Activated T-cell treated with anti-CD3 and anti-CD28 coated beads for 48 hours (primary cell): ENCODE data around the gene TMSB4X.
"Not testable (repeated sequence)": the region's sequence is repeated elsewhere in the genome, so short reads cannot be mapped to it uniquely, and the experiment has no call there.

Experiments used
- DNase-seq: peaks from one replicate; pipeline ENCODE4 v3.0.0-alpha.2; 2020; ENCODE audit warnings: low read depth

TMSB4X gene

DNA sequence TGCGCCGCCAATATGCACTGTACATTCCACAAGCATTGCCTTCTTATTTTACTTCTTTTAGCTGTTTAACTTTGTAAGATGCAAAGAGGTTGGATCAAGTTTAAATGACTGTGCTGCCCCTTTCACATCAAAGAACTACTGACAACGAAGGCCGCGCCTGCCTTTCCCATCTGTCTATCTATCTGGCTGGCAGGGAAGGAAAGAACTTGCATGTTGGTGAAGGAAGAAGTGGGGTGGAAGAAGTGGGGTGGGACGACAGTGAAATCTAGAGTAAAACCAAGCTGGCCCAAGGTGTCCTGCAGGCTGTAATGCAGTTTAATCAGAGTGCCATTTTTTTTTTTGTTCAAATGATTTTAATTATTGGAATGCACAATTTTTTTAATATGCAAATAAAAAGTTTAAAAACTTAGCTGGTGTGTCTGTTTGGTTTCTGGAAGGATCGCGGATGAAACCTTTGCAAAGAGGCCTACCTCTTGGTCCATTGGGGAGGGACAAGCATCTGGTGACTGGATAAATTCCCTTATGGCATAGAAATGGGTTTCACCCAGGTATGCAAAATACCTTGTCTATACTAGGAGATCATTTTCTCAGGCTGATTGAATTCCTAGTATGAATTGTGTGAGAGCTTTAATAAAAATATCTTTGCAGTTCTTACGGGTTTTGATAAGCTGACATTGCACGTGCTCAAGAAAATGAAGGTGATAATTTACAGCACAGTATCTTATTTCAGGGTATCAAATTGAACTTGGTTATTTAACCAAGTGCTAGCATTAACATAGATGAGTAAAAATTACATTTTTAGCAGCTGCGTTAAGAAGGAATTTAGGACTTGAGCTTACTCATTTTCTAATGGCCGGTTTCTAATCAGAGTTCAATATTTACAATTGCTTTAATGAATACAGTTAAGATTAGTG lies 2.2 kb downstream of the TMSB4X start:
- DNase-seq: not testable (repeated sequence)

DNA sequence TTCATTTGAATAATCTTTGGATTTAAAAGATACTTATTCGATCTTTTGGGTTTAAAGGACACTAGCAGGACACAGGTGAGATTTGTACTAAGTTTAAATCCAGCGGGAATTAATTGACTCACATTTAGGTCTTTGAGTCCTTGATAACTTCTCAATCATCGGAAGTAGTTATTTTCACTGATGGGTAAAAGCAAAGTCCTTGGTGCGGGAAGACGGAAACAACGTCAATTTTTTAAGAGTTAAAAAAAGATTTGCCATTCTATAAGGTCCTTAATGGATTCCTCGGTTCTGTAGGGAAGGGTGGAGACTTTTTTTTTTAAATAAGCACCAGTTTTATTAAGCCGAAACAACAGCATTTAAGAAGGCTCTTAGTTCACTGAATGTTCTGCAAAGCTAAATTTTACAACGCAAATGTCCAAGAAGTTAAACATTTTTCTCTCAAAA lies 2.9 kb downstream of the TMSB4X start:
- no peak for DNase-seq

DNA sequence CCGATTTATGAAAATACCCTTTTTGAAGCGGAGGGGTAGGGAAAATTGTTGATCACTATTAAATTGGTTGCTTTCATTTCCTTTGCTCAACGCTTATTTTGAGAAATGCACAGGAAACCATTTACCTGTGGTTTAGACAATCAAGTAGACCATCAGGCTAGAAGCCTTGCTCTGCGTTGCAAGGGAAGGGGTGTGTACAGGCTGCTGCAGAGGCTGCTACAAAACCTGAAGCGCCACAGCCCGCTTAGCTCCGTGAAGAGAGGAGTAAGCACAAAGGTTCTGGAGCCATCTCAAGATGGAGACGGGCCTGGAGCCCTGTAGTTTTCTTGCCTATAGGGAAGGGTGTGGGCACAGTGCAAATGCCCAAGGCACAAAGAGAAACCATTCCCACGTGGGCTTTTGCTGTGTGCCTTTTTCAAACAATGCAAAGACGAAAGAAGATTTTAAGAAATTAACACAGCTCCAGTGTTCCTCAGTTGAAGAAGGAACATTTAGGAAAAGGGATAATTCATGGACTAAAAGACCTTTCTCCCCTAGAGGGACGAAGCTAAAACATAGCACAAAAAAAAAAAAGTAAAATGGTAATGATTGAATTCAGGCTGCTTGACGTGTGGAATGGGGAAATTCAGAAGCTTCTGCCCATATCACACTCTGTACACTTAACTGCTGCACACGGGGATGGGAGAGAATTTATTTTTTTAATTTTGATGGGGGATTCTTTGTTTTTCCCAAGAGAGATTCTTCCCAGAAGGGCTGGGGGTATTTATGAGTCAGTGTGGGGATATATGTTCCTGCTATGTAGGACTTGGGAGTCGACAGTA lies 3.5 kb downstream of the TMSB4X start:
- peak; percentile 50 for DNase-seq

DNA sequence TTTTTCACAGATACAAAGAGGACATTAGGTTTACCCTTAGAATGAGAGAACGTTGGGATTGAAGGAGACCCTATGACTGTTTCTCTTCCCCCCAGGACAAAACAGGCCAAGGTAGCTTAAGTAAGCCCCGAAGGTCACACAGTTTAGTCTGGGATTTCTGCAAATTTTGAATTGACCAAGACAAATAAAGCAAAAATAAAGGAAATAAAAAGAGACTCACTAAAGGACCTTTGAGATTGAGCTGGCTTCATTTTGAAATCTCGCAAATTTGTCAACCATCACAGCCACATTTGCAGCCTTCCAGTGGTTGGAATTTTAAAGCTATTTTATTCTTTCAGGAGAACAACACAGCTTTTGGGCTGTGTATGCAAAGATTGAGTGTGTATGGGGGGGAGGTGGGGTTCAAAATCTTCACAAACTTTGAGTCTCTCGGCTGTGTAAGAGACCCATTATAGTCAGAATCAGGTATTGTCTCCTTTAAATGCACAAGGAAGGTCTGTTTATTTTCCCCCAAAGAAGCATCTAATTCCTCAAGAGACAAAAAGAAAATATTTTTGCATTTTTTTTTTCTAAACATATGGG lies 4.2 kb downstream of the TMSB4X start:
- DNase-seq: no peak

DNA sequence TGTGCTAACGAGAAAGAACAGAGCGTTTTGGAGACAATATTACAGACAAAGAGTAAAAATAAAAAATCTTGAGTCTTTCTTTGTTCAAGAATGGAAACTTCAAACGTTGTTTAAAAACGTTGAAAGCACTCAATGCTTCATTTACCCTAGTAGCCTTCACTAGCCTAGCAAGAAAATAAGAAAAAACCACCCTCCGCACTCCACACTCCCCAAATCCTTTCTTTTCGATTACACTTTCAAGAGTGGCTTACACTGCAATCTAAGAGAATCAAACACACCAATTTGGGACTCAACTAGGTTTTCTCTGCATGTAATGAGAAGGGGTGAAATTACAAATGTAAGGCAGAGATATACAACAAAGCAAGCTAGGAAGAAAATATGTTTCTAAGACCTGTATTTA lies 4.7 kb downstream of the TMSB4X start:
- no peak for DNase-seq

DNA sequence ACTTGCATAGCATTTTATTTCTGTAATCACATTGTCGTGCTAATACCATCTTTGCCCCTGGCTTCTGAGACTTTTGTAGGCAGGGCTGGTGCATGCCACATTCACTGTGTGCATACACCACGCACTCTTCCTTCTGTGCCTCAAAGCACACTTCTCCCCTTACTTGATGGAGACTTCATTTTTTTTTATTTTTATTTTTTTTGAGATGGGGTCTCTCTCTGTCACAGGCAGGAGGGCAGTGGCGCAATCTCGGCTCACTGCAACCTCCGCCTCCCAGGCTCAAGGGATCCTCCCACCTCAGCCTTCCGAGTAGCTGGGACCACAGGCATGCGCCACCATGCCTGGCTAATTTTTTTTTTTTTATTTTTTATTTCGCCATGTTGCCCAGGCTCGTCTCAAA lies 5.1 kb downstream of the TMSB4X start:
- DNase-seq: not testable (repeated sequence)

DNA sequence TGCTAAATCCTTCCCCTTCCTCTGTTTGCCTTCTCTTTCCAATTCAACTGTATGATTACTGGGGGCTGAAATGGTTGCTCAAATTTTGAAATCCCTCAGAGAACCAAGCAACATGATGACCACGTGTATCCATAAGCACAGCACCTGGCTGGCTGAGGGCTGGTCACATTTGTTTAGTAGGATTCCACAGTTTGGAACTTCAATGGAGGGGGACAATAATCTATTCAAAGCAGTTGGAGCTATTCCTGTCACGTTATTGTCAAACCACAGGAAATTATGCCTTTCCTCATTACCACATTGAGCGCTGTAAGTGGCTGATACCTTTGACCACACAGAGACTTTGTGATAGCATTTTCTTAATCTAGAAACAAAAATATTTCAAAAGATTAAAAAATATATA lies 7.0 kb downstream of the TMSB4X start:
- DNase-seq: no peak

DNA sequence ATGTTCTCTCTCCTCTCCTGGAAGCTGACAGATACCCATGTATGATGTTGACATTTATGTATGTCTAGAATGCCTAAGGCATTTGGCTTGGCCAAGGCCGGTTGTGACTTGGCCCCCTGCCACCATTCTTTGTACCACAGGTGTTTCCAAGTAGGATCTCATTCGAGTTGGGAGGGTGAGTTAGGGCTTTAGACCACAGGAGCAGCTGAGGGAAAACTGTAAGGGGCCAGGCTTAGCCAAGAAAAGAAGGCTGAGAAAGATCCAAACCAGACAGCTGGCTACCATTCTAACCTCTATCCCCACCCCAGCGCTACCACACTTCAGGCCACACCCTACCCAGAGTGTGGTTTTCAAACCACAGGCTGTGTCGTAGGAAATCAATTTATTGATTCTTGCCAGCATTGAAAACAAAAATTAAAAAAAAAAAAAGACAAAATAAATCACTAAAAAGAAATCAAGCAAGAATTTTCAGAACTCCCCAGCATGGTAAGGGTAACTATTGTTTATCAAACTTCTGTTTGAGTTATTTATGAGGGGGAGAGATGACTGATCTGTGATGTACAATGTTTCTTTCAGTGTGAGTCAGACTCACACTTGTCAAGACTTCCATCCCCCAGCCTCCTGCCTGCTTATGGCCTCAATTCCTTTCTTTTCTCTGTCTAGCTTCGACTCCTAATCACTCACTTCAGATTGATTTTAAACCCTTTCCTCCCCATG lies 9.9 kb downstream of the TMSB4X start:
- DNase-seq: no peak

DNA sequence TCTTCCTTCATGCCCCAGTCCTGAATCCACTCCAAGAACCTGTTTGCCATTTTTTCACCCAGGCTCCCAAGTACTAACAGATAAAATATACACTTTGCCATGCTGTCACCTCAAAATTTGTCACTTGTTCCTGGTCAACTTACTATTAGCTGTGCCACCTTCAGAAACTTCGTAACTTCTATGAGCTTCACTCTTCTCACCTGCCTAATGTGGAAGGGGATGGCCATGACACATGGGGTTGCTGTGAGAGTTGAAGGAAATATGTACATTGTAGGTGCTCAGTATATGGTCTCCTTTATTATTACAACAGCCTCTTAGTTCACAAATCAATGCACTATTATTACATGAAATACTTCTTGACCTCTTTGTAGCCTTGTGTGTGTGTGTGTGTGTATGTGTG lies 10.4 kb downstream of the TMSB4X start:
- DNase-seq: no peak

DNA sequence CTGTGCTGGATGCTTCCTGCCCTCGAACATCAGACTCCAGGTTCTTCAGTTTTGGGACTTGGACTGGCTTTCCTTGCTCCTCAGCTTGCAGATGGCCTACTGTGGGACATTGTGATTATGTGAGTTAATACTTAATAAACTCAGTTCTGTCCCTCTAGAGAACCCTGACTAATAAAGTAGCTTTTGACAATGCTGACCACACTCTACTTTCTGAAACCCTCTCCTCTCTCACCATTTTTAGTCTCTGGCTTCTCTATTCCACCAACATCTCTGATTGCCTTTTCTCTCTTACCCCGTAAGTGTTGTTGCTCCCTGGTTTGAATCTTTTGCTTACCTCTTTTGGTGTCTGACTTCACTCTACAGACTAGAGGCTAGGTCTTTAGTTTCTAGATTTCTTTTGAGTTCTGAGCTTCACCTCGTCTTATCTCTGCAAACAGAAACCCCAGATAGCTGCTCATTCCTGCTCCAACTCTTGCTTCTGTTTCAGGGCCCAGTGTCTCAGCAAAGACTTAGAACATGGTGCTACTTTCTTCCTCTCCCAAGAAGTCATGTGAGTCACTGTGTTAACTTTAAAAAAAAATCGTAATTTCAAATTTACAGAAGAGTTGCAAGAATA lies 11.4 kb downstream of the TMSB4X start:
- no peak for DNase-seq

DNA sequence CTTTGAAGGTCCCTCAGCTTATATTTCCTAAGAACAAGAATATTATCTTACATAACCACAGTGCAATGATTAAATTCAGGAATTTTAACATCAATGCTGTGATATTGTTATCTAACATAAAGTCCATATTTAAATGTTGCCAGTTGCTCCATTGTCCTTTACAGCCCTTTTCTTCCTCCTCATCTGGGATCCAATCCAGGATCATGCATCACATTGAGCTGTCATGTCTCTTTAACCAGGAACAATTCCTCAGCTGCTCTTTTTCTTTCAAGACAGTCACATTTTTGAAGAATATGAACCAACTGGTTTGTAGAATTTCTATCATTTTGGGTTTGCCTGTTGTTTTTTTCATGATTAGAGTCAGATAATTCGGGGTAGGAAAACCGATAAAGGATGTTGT lies 12.0 kb downstream of the TMSB4X start:
- DNase-seq: no peak

DNA sequence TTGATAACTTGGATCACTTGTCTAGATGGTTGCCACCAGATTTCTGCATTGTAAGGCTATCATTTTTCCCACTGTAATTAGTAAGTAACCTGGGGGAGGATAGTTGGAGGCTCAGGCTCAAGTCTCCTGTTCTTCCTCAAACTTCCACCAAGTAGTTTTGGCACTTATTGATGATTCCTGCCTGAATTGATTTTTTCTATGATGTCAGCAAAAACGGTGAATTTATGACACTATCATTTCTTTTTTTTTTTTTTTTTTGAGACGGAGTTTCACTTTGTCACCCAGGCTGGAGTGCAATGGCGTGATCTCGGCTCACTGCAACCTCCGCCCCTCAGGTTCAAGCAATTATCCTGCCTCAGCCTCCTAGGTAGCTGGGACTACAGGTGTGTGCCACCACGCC lies 12.4 kb downstream of the TMSB4X start:
- DNase-seq: no peak

DNA sequence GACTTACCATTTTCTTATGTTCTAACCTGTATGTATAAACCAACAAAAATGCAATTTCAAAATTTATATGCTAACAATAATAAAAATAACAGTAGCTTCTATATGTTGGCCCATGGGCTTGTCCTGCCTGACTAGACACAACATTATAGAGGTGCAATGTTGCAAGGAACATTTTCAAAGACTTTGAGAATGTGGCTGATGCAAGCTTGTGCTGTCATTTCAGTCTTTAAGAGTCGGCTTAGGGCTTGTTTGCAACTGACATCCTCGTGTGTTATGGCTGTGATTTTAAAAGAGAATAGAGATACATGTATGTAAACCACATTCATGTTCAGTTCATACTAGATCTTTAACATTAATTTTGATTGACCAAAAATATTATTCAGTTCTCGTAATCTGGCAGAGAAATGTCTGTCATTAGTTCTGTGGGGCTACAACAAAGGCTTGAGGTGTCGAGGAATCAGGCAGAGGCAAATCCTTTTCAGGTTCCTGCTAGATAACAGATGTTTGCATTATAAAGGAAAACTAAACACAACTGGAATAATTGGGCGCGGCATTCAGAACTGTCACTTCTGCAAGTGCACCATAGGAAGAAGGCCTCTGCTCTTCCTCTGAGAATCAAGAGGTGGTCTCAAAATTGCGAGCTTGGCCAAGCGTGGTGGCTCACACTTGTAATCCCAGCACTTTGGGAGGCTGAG lies 13.1 kb downstream of the TMSB4X start:
- DNase-seq: no peak

DNA sequence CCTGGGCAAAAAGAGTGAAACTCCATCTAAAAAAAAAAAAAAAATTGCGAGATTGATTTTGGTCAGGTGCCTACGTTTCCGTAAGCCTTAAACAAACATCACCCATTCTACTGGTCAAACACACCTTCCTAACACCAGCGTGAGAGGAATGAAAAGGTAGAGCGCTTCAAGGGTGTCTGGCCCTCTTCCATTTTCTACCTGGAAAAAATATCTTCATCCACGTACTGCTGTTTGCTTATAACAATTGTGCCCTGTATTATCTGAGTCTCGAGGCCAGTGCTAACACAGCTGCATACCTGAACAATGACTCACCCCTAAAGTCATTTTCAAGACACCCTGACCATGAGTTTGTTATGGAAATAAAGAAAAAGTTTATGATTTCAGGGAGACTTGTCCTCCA lies 13.9 kb downstream of the TMSB4X start:
- DNase-seq: no peak

DNA sequence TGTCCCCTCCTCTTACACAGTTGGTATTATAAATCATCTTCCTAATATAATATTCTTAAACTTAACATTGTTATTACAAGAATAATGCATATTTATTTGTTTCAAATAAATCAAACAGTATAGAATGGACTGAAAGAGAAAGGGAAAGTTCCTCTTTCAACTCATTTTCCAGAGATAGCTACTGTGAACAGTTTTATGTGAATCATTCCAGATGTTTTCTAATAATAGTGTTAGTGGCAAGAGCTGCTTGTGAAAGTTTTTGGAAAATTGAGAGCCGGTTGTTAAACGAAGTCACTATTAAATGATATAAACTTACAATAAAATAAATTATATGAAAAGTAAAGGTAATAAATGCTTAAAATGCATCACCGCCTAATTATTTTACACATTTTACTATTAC lies 14.6 kb downstream of the TMSB4X start:
- no peak for DNase-seq

DNA sequence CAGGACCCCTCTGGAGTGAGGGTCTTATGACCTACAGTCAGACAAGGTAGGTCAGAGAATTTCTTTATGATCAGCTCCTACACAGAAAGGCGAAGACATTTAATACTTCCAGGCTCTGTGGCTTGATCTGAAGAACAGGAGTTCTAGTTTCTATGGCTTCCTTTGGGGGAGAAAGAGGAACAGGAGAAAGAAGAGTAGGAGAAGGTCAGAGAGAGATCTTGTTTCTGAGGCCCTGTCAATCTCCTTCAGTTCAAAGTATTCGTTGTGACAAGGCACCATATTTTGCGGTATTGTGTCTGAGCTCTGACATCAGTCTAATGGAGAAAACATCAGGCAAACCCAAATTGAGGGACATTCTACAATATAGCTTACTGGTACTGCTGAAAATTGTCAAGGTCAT lies 16.7 kb downstream of the TMSB4X start:
- DNase-seq: no peak

DNA sequence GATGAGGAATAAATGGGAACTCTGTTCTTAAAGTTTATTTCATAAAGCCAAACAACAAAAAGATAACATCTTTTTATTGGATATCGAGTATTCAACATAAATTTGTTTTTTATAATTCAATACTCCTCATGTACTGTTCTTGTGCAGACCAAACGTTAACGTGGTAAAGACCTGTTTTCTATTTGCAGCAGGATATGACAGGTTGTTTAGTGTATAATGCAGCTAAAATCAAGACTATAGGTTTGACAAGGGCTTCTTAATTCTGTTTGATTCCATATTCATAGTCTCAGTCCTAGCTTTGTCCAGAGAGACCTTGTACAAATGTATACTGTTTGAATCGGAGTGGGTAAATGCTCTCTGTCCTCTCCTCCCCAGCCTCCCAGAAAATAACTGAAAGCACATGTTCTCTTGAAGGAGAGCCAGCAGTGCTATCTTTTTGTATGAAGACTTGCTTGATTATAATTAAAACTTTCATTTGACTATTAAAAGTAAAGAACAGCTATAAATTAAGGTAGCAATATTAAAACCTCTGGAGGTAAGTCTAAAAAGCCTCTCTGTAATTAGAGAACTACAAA lies 17.7 kb downstream of the TMSB4X start:
- no peak for DNase-seq

DNA sequence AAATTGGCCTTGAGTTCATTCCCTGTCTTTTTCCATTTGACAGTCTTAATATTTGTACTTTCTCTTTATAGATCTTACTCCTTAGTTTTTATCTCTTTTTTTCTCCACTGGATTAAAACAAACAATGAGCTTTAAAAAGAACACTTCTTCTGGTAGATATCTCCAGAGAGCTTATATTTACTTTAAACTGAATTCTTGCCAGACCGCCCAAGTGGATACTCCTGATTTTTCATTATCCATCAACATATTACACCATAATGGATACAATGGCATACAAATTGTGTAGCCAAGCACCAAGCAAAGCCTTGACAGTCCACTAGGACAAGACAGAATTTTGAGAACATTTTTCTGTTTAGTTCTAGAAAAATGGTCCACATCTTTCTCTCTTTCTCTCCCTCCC lies 18.9 kb downstream of the TMSB4X start:
- no peak for DNase-seq

DNA sequence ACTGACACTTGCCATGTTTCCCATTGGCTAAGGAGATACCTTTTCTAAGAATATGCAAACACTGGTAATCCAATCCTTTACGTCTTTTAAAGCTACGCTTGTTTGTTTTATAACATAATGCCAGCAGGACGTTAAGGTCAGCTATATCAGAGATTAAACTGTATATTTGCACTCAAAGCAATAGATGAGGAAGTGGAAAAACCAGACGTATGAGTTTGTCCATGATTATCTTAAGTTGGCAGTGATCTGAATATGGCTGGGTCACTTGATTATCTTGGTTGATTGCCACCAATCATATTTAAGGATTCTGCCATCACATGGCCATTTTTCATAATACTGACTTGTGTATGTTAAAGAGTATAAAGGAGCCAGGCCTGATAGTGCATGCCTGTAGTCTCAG lies 19.4 kb downstream of the TMSB4X start:
- DNase-seq: no peak

DNA sequence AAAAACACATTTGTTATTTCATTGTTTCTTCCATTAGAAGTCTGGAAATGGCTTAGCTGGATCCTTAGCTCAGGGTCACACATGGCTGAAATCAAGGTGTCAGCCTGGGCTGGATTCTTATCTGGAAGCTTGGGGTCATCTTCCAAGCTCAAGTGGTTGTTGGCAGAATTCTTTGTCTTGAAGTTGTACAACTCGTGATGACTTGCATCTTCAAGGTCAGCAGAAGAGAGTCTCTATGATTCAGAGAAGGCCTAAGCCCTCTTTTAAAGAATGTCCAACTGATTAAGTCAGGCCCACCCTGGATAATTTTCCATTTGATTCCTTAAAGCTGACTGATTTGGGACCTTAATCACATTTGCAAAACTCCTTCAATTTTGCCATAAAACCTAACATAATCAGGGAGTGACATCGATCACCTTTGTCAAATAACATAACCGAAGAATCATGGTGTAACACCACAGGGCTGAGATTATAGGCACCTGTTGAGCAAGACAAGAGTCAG lies 22.1 kb downstream of the TMSB4X start:
- no peak for DNase-seq
